ENCODE results near the gene TXK.

Gene TXK

DNA sequence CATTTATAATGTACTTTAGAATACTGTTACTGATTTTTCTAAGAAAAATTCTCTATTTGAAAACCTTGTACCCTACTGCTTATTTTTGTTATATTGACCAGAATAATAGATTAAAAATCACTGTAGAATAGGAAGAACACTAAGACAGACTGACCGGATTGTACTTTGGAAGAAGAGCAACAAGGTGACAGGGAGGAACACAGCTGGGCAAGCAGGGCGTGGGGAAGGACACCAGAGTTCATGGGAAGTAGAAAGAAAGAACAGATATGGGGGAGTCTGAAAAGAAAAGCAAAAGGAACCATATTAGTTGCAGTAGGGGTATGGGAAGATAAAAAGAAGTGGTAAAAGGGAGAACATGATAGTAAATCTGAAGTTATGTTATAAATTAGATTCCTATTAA, 38.6 kb downstream of the TXK start:
- ATAC-seq = no peak
- H3K4me3 Mint-ChIP-seq = no peak overlapping the region
- H3K27ac Mint-ChIP-seq = no peak overlapping the region
- peaks cover 48% of the 10 kb centered on the region for H3K36me3 Mint-ChIP-seq
- H3K9me3 Mint-ChIP-seq = no peaks in the 10 kb centered on the region
- H3K4me1 Mint-ChIP-seq = peaks cover 12% of the 10 kb centered on the region
- DNase-seq (ENCODE audit: low spot score in 2 of 2) = no peak

DNA sequence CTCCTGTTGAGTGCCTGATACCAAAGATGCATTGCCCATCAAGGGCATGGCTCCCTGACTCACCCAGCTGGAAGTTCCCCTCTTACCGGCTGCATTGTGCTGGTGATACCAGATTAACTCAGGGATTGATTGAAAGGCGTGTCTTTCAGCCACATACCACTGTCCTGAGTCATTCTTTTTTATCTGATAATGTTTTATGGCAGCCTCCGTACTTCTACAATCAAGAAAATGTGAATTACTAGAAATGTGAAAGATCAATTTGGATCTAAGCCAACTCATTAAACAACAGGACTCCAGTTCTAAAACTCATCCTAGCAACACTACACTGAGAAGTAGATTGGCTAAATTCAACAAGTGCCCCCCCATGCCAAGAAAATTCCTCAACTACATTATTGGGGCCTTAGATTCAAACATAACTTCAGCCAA, 40.0 kb downstream of the TXK start:
- DNase-seq (ENCODE audit: low spot score in 2 of 2) (no peak), ATAC-seq (peak; percentile 100)
- no peak overlapping the region for H3K4me3 Mint-ChIP-seq
- H3K36me3 Mint-ChIP-seq = peaks cover 35% of the 10 kb centered on the region
- H3K27ac Mint-ChIP-seq = no peak overlapping the region
- H3K4me1 Mint-ChIP-seq = peaks cover 12% of the 10 kb centered on the region
- H3K9me3 Mint-ChIP-seq = no peaks in the 10 kb centered on the region

DNA sequence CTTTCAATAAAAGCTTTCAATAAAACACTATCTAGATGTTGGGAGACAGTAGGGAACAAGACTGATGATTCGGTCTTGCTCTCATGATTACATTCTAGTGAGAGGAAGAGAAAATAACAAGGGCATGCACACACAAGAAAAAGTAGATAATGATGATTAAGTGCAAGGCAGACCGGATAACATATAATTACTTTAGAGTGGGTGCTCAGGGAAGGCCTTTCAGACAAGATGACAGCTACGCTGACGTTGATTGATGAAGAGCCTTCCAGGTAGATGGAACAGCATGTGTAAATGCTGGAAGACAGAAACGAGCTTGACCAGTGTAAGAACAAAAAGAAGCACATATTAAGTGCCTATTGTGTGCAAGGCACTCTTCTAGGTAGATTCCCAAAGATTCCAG, 43.4 kb downstream of the TXK start:
- no peak overlapping the region for H3K27ac Mint-ChIP-seq
- H3K4me3 Mint-ChIP-seq = no peak overlapping the region

DNA sequence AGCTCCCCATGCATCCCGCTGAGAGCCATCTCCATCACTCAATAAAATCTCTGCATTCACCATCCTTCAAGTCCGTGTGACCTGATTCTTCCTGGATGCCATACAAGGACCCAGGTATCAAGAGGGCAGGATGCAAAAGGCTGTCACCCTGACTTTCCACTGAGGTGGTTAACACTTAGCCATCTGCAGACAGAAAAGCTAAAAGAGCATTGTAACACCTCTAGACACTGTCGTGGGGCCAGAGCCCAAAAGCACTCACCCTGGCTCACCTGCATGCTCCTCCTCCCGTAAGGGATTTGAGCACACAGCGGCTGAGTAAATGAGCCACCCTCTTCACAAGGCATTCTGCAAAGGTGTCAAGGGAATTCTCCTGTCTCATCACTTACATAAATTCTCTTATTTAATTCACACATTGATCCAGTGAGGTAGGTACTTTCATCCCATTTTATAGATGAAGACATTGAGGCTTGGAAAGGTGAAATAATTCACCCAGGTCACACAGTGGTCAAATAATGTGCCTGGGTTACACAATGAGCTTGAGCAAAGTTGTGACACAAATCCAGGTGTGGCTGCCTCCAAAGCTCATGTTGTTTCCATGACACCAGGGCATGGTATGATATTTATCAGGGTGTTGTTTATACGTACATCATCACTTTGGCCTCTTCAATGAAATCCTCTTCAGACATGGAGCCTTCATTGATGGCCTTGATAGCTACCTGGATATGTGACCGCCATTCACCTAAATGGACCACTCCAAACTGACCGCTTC, 48.0 kb downstream of the TXK start:
- Mint-ChIP-seq H3K4me1 (peaks cover 14% of the 10 kb centered on the region), H3K36me3 (peaks cover 45% of the 10 kb centered on the region)
- ATAC-seq = peak; percentile 48

More for the DNA sequence above, 43.4 kb downstream of the TXK start:
- peaks cover 24% of the 10 kb centered on the region for H3K36me3 Mint-ChIP-seq
- no peaks in the 10 kb centered on the region for H3K9me3 Mint-ChIP-seq
- no peak for DNase-seq (ENCODE audit: low spot score in 2 of 2)
- ATAC-seq = no peak
- peaks cover 14% of the 10 kb centered on the region for H3K4me1 Mint-ChIP-seq

DNA sequence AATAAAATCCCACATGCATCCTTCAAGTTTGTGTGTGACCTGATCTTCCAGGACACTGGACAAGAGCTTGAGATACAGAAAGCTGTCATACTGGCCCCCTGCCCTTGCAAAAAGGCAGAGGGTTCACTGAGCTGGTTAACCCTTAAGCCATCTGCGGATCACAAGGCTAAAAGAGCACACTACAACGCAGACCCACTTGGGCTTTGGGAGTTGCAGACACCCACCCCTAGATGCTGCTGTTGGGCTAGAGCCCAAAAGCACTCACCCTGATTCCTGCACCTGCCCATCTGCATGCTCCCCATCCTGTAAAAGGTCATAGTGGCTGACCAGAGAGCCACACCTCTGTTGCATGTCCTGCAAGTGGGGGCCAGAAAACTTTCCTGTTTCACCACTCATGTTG, 51.1 kb downstream of the TXK start:
- Mint-ChIP-seq H3K9me3 (no peaks in the 10 kb centered on the region), H3K4me3 (no peak overlapping the region), H3K27ac (no peak overlapping the region), H3K4me1 (peaks cover 37% of the 10 kb centered on the region), H3K36me3 (peaks cover 42% of the 10 kb centered on the region)
- no peak for ATAC-seq
- DNase-seq (ENCODE audit: low spot score in 2 of 2) = no peak

More for the DNA sequence above, 48.0 kb downstream of the TXK start:
- H3K9me3 Mint-ChIP-seq = no peaks in the 10 kb centered on the region
- peak overlapping the region; percentile 70 for H3K27ac Mint-ChIP-seq
- no peak overlapping the region for H3K4me3 Mint-ChIP-seq
- DNase-seq (ENCODE audit: low spot score in 2 of 2) = no peak

DNA sequence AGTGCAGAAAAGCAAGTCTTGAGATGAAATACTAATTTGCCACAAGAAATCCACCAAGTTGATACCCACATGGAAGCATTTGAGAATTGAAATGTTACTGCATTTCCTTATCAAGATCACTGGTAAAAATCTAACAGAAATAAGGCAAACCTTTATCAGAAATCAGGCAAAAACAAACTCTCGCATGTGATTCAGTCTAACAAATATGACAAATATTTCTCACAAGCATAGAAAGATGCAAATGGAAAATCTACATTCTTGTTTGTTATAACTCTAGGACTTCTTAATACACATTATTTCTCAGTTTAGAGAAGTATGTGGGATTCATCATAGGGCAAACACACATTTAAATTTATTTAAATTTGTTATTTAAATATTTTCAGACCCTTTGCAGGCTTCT, 52.9 kb downstream of the TXK start:
- Mint-ChIP-seq H3K4me3 (no peak overlapping the region), H3K4me1 (peaks cover 37% of the 10 kb centered on the region), H3K27ac (no peak overlapping the region), H3K9me3 (no peaks in the 10 kb centered on the region), H3K36me3 (peaks cover 44% of the 10 kb centered on the region)
- no peak for ATAC-seq
- no peak for DNase-seq (ENCODE audit: low spot score in 2 of 2)

DNA sequence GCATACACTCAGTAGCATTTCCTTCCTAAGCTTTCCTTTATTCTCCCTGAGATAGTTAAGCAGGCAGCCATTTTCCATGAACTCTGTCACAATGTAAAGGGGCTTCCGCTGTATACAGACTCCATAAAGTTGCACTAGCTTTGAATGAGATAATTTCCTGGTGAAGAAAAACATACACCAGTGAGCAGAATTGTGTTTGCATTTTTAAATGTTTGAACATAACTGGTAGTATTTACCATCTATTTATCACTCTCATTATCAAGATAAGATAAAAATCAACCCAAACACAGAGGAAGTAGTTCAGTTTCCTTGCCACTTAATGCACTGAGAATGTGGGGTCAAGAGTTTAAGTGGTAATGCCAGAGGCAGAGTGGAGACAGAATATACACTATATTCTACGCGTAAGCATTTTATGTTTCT, 54.1 kb downstream of the TXK start:
- H3K4me3 Mint-ChIP-seq = no peak overlapping the region
- peaks cover 45% of the 10 kb centered on the region for H3K36me3 Mint-ChIP-seq
- DNase-seq (ENCODE audit: low spot score in 2 of 2) = no peak
- H3K4me1 Mint-ChIP-seq = peaks cover 29% of the 10 kb centered on the region
- peak overlapping the region; percentile 36 for H3K27ac Mint-ChIP-seq
- no peak for ATAC-seq
- H3K9me3 Mint-ChIP-seq = no peaks in the 10 kb centered on the region

DNA sequence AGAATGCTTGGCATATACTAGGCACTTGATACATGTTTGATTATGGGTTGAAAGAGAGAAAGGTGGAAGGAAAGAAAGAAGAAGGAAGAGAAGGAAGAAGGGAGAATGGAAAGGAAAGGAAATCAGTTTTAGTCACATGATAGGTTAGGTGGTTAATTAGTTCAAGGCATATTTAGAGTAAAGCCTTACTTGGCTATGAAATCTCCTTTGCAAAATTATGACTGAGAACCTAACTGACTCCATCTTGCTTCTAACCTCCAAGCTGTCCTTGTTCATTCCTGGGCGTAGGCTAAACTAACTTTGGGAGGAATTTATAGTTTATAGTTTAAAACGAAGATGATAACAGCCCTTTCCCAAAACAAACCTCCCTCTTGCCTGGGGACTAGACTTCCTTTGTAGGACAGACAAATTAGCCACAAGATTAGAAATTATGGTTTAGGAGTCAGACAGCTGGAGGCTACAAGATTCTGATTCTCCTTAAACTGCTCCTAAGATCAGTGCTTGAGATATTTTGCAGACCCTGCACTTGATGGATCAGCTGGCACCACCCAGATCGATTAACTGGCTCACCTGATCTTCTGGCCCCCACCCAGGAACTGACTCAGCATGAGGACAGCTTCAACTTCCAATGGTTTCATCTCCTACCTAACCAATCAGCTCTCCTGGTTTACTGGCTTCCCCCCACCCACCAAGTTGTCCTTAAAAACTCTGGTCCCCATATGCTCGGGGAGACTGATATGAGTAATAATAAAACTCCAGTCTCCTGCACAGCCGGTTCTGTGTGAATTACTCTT, 55.0 kb downstream of the TXK start:
- no peak overlapping the region for H3K4me3 Mint-ChIP-seq
- H3K27ac Mint-ChIP-seq = no peak overlapping the region
- no peak for ATAC-seq
- H3K4me1 Mint-ChIP-seq = peaks cover 29% of the 10 kb centered on the region
- H3K9me3 Mint-ChIP-seq = no peaks in the 10 kb centered on the region
- no peak for DNase-seq (ENCODE audit: low spot score in 2 of 2)
- H3K36me3 Mint-ChIP-seq = peaks cover 43% of the 10 kb centered on the region

DNA sequence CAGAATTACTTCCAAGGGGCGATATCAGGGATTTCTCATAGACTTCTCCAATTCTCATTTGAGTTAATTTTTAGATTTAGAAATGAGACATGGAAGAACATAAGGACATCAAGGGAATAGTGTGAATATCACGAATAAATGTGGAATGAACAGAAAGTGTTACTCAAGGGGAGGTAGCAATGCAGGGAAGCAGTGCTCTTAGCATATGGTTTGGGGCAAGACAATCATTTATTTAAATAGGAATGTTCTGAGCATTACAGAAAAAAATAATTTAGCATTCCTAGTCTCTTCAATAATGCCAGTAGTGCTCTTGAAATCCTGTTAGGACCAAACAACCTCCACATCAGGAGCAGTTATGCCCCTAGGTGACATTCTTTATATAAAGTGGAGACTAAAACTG, 55.6 kb downstream of the TXK start:
- H3K4me1 Mint-ChIP-seq = peaks cover 29% of the 10 kb centered on the region
- ATAC-seq (no peak), DNase-seq (ENCODE audit: low spot score in 2 of 2) (no peak)
- H3K4me3 Mint-ChIP-seq = no peak overlapping the region
- H3K36me3 Mint-ChIP-seq = peaks cover 42% of the 10 kb centered on the region
- no peak overlapping the region for H3K27ac Mint-ChIP-seq
- no peaks in the 10 kb centered on the region for H3K9me3 Mint-ChIP-seq

DNA sequence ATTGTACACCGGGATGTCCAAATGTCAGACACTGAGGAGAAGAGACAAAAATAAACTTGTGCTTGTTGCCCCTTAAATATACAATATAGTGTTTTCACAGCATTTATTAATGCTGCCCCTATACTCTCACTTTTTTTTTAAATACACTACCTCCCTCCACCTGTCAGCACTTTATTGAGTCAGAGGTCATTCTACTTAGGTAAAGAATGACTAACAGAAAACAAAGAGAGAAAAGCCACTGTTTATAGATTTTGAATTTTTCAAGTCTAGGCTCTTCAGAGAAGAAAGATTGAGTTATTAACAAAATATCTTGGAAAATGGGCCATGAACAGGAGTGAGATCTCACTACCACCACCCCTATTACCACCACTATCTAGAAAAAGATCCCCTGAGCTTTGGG, 59.4 kb downstream of the TXK start:
- H3K4me1 Mint-ChIP-seq = peaks cover 15% of the 10 kb centered on the region
- ATAC-seq (no peak), DNase-seq (ENCODE audit: low spot score in 2 of 2) (no peak)
- H3K27ac Mint-ChIP-seq = no peak overlapping the region
- H3K36me3 Mint-ChIP-seq = peaks cover 68% of the 10 kb centered on the region
- no peak overlapping the region for H3K4me3 Mint-ChIP-seq
- H3K9me3 Mint-ChIP-seq = no peaks in the 10 kb centered on the region

DNA sequence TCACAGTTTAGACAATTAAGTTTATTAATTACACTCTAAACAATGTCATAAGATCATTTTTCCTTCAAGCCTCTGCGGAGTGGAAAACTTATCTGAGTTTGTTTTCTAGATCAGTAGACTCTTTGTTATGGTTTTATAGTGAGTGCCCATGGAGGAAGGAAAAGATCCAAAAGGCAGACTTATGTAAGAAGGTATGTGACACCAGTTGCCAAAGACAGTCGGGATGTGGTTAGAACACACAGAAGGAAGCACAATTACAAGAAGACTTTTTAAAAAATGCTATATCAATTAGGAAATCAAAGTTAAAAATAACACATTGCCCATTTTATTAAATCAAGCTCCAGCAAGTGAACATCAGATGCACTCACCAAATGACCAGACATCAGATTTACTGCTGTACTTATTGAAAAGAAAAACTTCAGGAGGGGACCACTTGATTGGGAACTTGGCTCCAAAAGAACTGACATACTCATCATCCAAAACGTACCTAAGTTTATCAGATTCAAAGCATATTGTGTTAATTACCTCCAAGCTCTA, 60.4 kb downstream of the TXK start:
- ATAC-seq (no peak), DNase-seq (ENCODE audit: low spot score in 2 of 2) (no peak)
- H3K4me3 Mint-ChIP-seq = no peak overlapping the region
- peaks cover 78% of the 10 kb centered on the region for H3K36me3 Mint-ChIP-seq
- H3K27ac Mint-ChIP-seq = no peak overlapping the region
- peaks cover 6% of the 10 kb centered on the region for H3K4me1 Mint-ChIP-seq
- no peaks in the 10 kb centered on the region for H3K9me3 Mint-ChIP-seq

DNA sequence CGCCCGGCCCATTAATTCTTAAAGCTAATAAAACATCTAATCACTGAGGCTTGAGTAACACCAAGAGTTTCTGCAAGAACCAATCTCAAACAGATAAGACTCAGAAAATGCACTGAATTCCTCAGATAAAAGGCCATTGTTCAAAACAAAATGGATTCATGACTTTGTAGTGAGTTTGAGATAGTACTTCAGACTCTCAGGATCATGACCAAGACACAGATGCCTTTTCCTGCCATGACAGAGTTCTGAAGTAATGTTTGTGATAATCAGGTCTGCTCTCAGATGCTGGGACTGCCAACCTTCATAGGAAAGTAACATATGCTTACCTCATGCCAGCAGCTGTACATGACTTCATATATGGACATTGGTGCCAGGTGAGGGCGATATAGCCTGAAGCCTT, 62.9 kb downstream of the TXK start:
- Mint-ChIP-seq H3K27ac (no peak overlapping the region), H3K4me3 (no peak overlapping the region), H3K36me3 (peaks cover 89% of the 10 kb centered on the region), H3K4me1 (peaks cover 1% of the 10 kb centered on the region), H3K9me3 (no peaks in the 10 kb centered on the region)
- no peak for DNase-seq (ENCODE audit: low spot score in 2 of 2)
- ATAC-seq = no peak

DNA sequence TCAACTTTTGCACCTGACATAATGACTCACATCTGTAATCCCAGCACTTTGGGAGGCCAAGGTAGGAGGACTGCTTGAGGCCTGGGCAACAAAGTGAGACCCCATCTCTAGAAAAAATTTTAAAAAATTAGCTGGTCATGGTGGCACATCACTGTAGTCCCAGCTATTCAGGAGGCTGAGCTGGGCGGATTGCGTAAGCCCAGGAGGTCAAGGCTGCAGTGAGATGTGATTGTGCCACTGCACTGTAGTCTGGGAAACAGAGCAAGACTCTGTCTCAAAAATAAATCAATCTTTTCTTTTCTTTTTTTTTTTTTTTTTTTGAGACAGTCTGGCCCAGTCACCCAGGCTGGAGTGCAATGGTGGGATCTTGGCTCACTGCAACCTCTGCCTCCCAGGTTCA, 65.0 kb downstream of the TXK start:
- H3K36me3 Mint-ChIP-seq = peaks cover 77% of the 10 kb centered on the region
- H3K9me3 Mint-ChIP-seq = no peaks in the 10 kb centered on the region

DNA sequence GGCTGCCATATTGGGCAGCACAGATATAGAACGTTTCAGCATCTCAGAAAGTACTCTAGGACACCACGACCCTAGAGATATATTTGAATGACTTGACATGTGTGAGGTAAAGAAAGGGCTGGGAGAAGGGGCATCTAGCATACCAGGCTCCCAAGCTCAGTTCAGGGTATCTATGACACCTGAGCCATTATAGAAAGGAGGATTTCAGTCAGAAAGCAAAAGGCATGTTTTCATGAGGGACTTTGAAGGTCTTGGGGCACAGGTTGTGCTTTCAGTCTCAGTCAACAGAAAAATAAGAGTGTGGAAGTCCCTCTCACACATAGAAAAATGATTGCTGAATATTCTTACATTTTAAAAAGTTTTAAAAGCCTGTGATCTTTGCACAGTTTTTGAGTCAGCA, 65.9 kb downstream of the TXK start:
- Mint-ChIP-seq H3K36me3 (peaks cover 74% of the 10 kb centered on the region), H3K4me1 (peaks cover 19% of the 10 kb centered on the region), H3K4me3 (no peak overlapping the region), H3K27ac (no peak overlapping the region), H3K9me3 (no peaks in the 10 kb centered on the region)
- ATAC-seq (no peak), DNase-seq (ENCODE audit: low spot score in 2 of 2) (no peak)

More for the DNA sequence above, 65.0 kb downstream of the TXK start:
- DNase-seq (ENCODE audit: low spot score in 2 of 2) (no peak), ATAC-seq (no peak)
- Mint-ChIP-seq H3K27ac (no peak overlapping the region), H3K4me3 (no peak overlapping the region), H3K4me1 (peaks cover 19% of the 10 kb centered on the region)

DNA sequence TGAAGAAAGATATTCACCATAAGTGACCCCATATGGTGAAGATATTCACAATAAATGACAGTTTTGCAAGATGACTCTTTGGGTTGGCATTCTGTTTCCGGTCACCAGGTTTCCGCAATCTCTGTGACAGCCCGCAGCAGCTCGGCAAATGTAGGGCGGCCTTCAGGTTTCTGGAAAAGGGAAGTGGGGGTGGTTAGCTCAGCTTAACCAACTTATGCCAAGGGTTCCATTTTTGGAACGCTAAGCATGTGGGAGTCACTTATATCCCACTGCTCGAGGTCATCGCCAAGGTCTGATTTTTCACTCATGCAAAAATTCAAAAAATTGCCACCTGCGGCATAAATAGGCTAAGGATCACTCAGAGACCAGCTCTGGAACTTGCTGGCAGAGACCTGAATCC, 66.5 kb downstream of the TXK start:
- H3K9me3 Mint-ChIP-seq = no peaks in the 10 kb centered on the region
- peaks cover 71% of the 10 kb centered on the region for H3K36me3 Mint-ChIP-seq
- ATAC-seq = no peak
- DNase-seq (ENCODE audit: low spot score in 2 of 2) = no peak
- H3K4me1 Mint-ChIP-seq = peaks cover 19% of the 10 kb centered on the region
- H3K27ac Mint-ChIP-seq = no peak overlapping the region
- H3K4me3 Mint-ChIP-seq = no peak overlapping the region
